Thyroid gland (tissue), 4 donors: ENCODE results near the gene KCNQ4.

Experiments used
- CTCF ChIP-seq, 6 experiments: fragments of 200-600 bp in 3 of 6; fragments of 450-650 bp in 3 of 6; sonication (generic) in 3 of 6; IDR thresholded peaks; one replicate each; pipeline ENCODE4 v1.5.1; 2016 to 2019; ENCODE audit warnings: antibody characterized with exemption in 6 of 6, mild to moderate bottlenecking in 2 of 6, inconsistent platforms in 1 of 6, moderate library complexity in 1 of 6
- POLR2A ChIP-seq, 2 donors: fragments of 450-650 bp; IDR thresholded peaks; one replicate each; pipeline ENCODE4 v1.6.1; 2017; ENCODE audit warnings: antibody characterized with exemption in 2 of 2, mild to moderate bottlenecking in 2 of 2, moderate library complexity in 1 of 2

- TF ChIP-seq CTCF (IDR thresholded peaks at IDR 0.05) (no peak), POLR2A (IDR thresholded peaks at IDR 0.05) (no peak)
These were observed 70.2 kb downstream of the KCNQ4 start for GRCh38 chr1:40853885-40854170.
